K562 (cell line): ENCODE data around the gene CCDC78.

ENCODE experiments used
- ESRRA ChIP-seq: fragments of 450-650 bp; IDR thresholded peaks from 2 replicates; pipeline ENCODE4 v1.6.1; 2014; ENCODE audit warnings: low read depth, mild to moderate bottlenecking, moderate library complexity, borderline replicate concordance
- KDM1A ChIP-seq, 2 experiments: fragments of 450-650 bp; IDR thresholded peaks; 2 replicates each; pipeline ENCODE4 v1.6.1; 2016; ENCODE audit warnings: mild to moderate bottlenecking in 2 of 2
- MAX ChIP-seq: sonication (generic); formaldehyde crosslinking; IDR thresholded peaks from 2 replicates; pipeline ENCODE4 v1.9.0; 2022; ENCODE audit warnings: mild to moderate bottlenecking, missing genetic modification reagents
- POLR2AphosphoS5 ChIP-seq: IDR thresholded peaks from 2 replicates; pipeline ENCODE4 v1.6.1; 2011; ENCODE audit warnings: mild to moderate bottlenecking, low read depth, low read length, moderate library complexity; ENCODE audit not compliant: control insufficient read depth, insufficient read depth
- RBFOX2 ChIP-seq: fragments of 200-400 bp; formaldehyde crosslinking; IDR thresholded peaks from 2 replicates; pipeline ENCODE4 v1.6.1; 2017; ENCODE audit warnings: low read depth, mild to moderate bottlenecking, low read length, moderate library complexity
- ZNF274 ChIP-seq: IDR thresholded peaks from 2 replicates; pipeline ENCODE4 v1.6.1; 2011; ENCODE audit warnings: low read depth, mild to moderate bottlenecking, low read length, moderate library complexity, borderline replicate concordance

DNA sequence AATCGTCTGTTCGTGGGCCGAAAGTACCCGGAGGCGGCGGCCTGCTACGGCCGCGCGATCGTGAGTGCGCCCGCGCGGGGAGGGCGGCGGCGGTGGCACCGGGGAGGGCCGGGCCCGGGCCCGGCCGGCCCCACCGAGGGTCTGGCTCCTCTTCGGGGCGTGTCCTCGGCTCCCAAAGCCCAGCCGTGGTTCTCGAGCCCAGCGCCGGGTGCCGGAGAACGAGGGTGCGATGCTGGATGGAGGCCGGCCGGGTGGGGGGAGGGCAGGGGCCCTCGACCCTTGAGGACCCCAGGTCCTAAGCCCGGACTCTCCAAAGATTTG, 45.7 kb downstream of the CCDC78 start:
- TF ChIP-seq MAX (CRISPR knock-in tag) (no peak), ZNF274 (no peak), RBFOX2 (peak; percentile 33), KDM1A (IDR thresholded peaks at IDR 0.05) (no peak), POLR2AphosphoS5 (no peak), ESRRA (no peak)
